NCI-H2171 treated with DMSO at 0.1 percent for 48 hours (cell line): ENCODE measurements around the gene ITGAD.
A peak's percentile ranks its signal among the peaks of the same experiment; 100 is the strongest.

Source experiments
- DNase-seq: peaks from one replicate; lab custom pipeline; 2025; lab: John Stamatoyannopoulos, UW

Gene ITGAD

GRCh38 chr16:31459687-31460581 lies 66.8 kb downstream of the ITGAD start:
- peak; percentile 98 for DNase-seq

DNA sequence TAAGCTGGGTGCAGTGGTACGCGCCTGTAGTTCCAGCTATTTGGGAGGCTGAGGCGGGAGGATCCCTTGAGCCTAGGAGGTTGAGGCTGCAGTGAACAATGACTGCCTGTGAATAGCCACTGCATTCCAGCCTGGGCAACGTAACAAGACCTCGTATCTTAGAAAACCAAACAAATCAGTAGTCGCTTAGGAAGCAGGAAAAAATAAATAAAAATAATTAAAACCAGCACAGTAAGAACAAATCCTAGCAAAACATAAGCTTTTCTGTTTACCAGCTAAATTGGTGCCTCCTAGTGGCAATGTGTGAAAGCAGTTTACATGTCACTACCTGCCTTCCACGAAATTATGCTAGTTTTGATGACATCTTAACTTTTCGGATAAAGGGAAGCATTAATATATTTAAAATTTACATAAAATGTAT lies 67.5 kb downstream of the ITGAD start:
- peak; percentile 14 for DNase-seq

DNA sequence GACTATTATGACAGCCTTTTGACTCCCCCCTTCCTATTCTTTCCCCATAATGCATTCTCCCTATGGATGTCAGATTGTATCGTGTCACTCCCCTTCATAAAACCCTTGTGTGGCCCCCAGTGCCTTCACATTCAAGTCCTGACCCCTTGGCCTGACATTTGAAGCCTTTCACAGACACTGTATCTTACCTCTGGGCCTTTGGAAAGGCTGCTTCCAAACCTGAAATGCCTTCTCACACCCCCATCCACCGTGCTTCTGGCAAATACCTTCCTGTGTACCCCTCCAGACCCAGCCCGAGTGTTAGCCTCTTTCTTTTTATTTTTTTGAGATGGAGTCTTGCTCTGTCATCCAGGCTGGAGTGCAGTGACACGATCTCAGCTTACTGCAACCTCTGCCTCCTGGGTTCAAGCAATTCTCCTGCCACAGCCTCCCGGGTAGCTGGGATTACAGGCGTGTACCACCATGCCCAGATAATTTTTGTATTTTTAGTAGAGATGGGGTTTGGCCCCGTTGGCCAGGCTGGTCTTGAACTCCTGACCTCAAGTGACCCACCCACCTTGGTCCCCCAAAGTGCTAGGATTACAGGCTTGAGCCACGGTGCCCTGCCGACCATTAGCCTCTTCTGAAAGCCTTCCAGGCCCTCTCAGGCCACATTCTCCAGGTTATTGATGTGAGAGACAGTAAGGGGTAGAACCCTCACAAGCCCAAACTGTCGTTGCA lies 68.2 kb downstream of the ITGAD start:
- DNase-seq: no peak

DNA sequence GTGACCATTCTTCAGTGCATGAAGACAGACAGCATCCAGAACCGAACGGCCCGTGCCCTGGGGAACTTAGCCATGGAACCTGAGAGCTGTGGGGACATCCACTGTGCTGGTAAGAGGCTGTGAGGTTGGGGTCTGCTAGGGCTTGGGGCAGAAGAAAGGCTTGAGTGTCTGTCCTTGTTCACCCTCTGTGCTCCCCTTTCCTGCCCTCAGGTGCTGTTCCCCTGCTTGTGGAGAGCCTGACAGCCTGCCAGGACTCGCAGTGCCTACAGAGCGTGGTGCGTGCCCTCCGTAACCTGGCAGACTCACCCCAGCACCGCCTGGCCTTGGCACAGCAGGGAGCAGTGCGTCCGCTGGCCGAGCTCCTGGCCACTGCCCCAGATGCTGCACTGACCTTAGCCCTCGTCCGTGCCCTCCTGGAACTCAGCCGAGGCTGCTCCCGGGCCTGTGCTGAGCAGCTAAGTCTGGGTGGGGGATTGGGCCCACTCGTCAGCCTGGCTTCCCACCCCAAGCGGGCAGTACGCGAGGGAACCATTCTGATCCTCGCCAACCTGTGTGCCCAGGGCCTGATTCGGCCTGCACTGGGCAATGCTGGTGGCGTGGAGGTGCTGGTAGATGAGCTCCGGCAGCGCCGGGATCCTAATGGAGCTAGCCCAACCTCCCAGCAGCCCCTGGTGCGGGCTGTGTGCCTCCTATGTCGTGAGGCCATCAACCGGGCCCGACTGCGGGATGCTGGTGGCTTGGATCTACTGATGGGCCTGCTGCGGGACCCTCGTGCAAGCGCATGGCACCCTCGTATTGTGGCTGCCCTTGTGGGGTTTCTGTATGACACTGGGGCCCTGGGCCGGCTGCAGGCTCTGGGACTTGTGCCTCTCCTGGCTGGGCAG lies 69.0 kb downstream of the ITGAD start:
- DNase-seq: no peak

- DNase-seq: no peak
Observed at GRCh38 chr16:31464348-31464769, 71.2 kb downstream of the ITGAD start.

DNA sequence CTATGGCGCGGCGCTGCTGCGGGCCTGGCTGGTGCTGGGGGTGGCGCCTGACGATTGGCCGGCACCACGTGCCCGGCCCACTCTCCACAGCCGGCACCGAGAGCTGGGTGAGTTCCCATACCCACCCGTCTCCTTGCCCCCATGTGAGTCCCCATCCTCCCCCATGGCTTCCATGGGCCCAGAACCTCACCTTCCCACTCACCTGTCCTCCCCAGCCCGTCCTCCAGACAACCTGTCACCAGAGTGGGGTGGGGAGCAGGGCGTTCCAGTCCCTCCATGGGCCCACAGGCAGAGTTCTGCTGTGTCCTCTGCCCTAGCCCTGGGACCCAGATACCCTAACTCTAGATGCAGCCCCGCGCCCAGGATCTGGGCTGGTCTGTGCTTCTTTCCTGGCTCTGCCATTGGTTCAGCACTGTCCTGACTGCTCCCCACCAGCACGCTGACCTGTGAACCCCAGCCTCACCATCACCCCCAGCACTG lies 71.7 kb downstream of the ITGAD start:
- no peak for DNase-seq

DNA sequence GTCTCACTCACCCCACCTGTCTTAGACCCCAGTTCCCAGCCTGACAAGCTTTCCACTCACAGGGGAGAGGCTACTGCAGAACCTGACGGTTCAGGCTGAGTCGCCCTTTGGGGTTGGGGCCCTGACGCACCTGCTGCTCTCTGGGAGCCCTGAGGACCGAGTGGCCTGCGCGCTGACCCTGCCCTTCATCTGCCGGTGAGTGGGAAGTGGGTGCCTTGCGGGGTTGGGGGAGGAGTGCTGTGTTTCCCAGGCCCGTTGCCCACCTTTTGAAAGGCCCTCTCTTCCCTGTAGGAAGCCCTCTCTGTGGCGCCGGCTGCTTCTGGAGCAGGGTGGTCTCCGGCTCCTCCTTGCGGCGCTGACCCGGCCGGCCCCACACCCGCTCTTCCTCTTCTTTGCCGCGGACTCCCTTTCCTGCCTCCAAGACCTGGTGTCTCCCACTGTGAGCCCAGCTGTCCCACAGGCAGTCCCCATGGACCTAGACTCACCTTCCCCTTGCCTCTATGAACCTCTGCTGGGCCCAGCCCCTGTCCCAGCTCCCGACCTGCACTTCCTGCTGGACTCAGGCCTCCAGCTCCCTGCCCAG lies 72.7 kb downstream of the ITGAD start:
- no peak for DNase-seq

DNA sequence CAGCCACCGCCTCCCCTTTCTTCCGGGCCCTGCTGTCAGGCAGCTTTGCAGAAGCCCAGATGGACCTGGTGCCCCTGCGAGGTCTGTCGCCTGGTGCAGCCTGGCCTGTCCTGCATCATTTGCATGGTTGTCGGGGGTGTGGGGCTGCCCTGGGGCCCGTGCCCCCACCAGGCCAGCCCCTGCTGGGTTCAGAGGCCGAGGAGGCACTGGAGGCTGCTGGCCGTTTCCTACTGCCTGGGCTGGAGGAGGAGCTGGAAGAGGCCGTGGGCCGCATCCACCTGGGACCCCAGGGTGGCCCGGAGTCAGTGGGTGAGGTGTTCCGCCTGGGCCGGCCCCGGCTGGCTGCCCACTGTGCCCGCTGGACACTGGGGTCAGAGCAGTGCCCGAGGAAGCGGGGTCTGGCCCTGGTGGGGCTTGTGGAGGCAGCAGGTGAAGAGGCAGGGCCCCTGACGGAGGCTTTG lies 73.3 kb downstream of the ITGAD start:
- DNase-seq: no peak

GRCh38 chr16:31467151-31467773 lies 74.1 kb downstream of the ITGAD start:
- DNase-seq: no peak

GRCh38 chr16:31467858-31468257 lies 74.7 kb downstream of the ITGAD start:
- DNase-seq: no peak

GRCh38 chr16:31470615-31471014 lies 77.5 kb downstream of the ITGAD start:
- DNase-seq: no peak

GRCh38 chr16:31471241-31471874 lies 78.2 kb downstream of the ITGAD start:
- no peak for DNase-seq

DNA sequence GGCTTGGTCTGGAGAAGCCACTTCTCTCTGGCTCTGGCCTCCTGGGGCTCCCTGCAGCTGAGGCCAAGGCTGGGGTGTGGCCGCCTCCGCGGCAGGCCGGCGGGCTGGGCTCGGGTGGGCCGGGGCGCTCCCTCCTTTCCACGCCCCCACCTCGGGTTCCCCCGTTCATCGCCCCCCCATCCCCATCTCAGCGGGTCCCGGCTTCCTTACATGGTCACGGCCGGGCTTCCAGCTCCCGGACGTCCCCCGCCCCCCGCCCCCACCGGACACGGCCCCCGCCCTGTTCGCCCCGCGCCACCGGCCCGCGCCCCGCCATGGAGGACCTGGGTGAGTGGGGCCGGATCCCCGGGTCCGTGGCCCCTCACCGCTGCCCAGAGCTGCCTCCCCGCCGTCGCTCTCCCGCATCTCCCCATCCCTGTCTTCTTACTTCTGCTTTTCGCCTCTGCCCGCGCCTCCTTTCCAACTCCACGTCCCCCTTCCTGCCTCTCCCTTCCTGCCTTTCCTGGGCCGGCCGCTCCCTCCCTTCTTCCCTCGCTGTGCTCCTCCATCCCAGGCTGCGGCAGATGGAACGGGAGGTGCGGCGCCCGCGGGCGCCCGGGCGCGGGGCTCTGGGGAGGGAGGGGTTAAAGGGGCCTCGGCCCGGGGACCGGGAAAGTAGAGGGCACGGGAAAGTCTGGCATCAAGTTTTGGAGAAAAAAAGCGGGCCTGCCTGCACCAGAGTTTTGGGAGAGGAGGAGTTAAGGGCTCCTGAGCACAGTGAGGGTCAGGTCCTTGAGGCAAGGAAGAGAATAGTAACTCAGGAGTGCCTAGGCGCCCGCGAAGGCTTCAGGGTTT lies 79.0 kb downstream of the ITGAD start, which contains the start of gene TGFB1I1:
TSS of gene TGFB1I1 (plus strand) at position 278 of the 834 bp plus-strand sequence. CDS start at position 315, 37 bp downstream.
- peak; percentile 56 for DNase-seq

DNA sequence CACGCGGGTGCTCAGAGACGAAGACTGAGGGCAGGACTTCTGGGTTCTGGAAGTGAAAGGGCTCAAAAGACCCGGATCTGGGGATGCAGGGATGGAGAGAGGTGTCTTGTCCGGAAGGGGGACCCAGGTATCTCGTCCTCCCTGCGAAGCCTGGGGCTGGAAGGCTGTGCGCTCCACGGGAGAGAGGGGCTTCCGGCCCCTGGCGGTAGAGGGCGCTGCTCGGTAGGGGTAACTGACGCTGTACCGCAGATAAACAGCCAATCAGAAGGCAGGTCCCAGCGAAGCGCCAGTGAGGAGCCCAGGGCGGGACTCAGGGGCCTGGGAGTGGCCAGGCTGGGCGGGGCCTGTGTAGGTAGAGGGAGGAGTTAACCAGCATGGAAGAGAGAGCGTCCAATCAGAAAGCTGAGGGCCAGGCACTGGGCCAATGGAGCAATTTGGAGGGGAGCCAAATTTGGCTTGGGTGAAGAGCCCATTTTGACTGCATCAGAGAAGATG lies 79.6 kb downstream of the ITGAD start:
- peak; percentile 94 for DNase-seq

DNA sequence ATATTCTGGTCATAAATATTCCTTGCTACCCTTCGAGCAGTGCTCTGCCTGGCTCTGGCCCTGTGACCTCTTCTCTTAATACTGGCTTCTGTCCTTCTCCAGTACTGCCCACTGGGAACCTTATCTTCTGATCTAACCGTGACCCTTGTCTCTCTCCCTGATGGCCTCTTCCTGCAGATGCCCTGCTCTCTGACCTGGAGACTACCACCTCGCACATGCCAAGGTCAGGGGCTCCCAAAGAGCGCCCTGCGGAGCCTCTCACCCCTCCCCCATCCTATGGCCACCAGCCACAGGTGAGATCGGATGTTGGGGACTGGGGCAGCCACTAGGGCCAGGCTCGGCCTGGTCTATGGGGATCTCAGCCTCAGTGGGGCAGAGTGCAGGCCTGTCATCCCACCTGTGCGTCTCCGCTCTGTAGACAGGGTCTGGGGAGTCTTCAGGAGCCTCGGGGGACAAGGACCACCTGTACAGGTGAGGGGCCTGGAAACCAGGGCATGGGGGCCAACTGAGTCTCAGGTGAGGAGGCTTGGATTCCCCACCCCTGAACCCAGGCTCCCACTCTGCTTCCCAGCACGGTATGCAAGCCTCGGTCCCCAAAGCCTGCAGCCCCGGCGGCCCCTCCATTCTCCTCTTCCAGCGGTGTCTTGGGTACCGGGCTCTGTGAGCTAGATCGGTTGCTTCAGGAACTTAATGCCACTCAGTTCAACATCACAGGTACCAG lies 80.3 kb downstream of the ITGAD start:
- no peak for DNase-seq

DNA sequence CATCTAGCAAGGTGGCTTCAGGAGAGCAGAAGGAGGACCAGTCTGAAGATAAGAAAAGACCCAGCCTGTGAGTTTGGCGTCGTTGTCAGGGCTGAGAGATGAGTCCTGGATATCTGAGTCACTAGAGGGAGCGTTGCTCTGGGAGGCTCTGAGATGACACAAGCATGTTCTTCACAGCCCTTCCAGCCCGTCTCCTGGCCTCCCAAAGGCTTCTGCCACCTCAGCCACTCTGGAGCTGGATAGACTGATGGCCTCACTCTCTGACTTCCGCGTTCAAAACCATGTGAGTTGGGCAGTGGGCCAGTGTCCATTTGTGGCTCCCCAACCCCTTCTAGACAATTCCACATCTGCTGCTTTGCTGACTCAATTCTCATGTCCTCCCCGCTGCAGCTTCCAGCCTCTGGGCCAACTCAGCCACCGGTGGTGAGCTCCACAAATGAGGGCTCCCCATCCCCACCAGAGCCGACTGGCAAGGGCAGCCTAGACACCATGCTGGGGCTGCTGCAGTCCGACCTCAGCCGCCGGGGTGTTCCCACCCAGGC lies 81.1 kb downstream of the ITGAD start:
- DNase-seq: no peak

GRCh38 chr16:31474773-31475738 lies 81.9 kb downstream of the ITGAD start:
- DNase-seq: no peak
